Stomach smooth muscle (tissue), 2 donors: ENCODE data around the gene SPRR2G.
"Not testable (repeated sequence)": the region's sequence is repeated elsewhere in the genome, so short reads cannot be mapped to it uniquely, and the experiment has no call there.

Experiments used
- H3K27ac ChIP-seq: one replicate; pipeline ENCODE4 v1.7.0; 2013; ENCODE audit warnings: mild to moderate bottlenecking, low read length, inconsistent platforms
- H3K27me3 ChIP-seq, 2 donors: one replicate each; pipeline ENCODE4 v1.7.0; 2013; ENCODE audit warnings: low read length in 2 of 2; ENCODE audit not compliant: insufficient read depth in 2 of 2, control insufficient read depth in 1 of 2
- H3K36me3 ChIP-seq, 2 donors: one replicate each; pipeline ENCODE4 v1.7.0; 2013; ENCODE audit warnings: low read length in 2 of 2; ENCODE audit not compliant: control insufficient read depth in 2 of 2, insufficient read depth in 2 of 2
- H3K4me1 ChIP-seq: one replicate; pipeline ENCODE4 v1.7.0; 2013; ENCODE audit warnings: low read length; ENCODE audit not compliant: control insufficient read depth, insufficient read depth
- H3K4me3 ChIP-seq, 2 donors: one replicate each; pipeline ENCODE4 v1.7.0; 2013; ENCODE audit warnings: low read length in 2 of 2
- H3K9ac ChIP-seq, 2 donors: one replicate each; pipeline ENCODE4 v1.7.0; 2013; ENCODE audit warnings: low read length in 2 of 2, mild to moderate bottlenecking in 1 of 2
- H3K9me3 ChIP-seq, 2 donors: one replicate each; pipeline ENCODE4 v1.7.0; 2013; ENCODE audit warnings: low read length in 2 of 2; ENCODE audit not compliant: control insufficient read depth in 2 of 2
- donor health status: healthy.
- donor health status: Pancreatic carcinoma.

Gene SPRR2G

DNA sequence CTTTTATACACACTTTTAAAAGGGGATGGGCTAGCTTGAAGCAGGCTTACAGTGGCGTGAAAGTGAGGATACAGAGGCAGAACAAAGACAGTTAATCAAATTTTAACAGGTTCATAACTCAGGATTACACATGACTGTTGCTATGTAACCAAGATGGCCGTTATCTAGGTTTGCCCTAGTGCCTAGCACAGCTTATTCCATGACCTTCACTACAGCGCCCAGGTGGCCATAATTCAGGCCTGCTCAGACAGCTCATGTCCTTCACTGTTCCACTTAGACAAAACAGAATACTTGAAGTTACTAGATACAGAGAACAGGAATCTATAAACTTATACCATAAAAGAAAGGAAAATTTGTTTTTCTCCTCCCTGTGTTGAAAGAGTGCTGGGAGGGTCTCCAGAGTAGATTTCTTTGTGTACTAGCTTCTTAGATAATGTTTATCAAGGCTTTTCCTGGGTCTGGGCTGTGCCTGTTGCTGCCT lies 31.2 kb downstream of the SPRR2G start:
- no peak overlapping the region for H3K4me3 ChIP-seq
- no peaks in the 10 kb centered on the region for H3K27me3 ChIP-seq
- H3K4me1 ChIP-seq: no peaks in the 10 kb centered on the region
- no peaks in the 10 kb centered on the region for H3K9me3 ChIP-seq
- no peak overlapping the region for H3K9ac ChIP-seq
- H3K36me3 ChIP-seq: no peaks in the 10 kb centered on the region
- H3K27ac ChIP-seq: no peak overlapping the region

DNA sequence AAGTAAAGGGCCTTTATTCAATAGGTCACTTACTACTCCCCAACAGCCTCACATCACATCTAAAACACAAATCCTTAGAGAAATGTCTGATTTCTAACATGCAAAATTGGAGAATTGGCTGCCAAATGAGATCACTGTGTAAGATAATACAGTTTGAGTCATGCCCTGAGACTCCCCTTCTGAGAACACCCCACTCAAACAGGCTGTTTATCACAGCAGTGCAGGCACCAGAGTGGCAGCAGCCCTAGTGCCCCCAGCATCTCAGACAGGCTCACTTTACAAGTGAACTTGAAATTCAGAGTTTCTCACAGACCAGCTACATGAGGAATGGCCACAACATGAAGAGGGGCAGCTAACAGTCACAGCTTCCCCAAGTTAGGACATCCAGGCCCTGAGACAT lies 35.4 kb downstream of the SPRR2G start:
- H3K36me3 ChIP-seq, H3K9ac ChIP-seq, H3K4me1 ChIP-seq, H3K27ac ChIP-seq, H3K9me3 ChIP-seq, H3K27me3 ChIP-seq, H3K4me3 ChIP-seq: not testable (repeated sequence)

DNA sequence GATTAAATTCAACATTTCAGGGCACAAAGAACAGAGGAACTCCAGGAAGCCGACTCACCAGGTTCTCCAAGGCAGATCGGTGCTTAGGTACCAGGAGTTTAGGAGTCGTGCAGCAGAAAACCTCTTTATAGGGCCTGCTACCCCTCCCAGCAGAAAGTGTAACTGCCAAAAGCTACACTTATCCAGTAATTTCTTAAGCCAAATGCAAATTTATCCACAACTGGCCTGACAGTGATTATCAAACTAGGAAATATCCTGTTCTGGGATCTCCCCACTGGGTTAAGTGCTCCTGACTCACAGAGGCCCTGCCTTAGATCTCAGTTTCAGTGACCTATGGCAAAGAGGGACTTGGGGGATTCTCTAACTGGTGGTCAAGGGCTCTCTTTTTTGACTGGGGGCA lies 37.3 kb downstream of the SPRR2G start, which contains the start of gene SPRR2F:
Gene SPRR2F (minus strand): TSS at position 101 of the 400 bp plus-strand sequence. CDS start 783 bp downstream, outside the sequence.
- Histone ChIP-seq H3K27me3 (no peaks in the 10 kb centered on the region), H3K27ac (no peak within 1 kb of the TSS), H3K9me3 (no peaks in the 10 kb centered on the region), H3K9ac (no peak within 1 kb of the TSS), H3K4me3 (no peak within 1 kb of the TSS), H3K36me3 (no peaks in the 10 kb centered on the region), H3K4me1 (no peaks in the 10 kb centered on the region)

DNA sequence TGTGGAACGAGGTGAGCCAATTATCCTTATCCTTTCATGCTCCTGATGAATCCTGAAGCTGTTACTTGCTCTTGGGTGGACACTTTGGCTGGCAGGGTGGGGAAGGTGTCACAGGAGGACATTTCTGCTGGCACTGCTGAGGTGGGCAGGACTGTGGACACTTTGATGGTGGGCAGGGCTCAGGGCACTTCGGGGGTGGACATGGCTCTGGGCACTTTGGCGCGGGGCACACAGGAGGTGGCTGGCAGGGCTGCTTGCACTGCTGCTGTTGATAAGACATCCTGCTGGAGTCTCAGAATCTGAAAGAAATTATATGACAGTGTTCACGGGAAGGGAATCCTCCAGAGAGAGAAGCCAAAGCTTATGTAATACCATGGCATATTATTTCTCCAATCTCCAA lies 38.2 kb downstream of the SPRR2G start:
- H3K27me3 ChIP-seq, H3K9me3 ChIP-seq, H3K36me3 ChIP-seq, H3K9ac ChIP-seq, H3K4me1 ChIP-seq, H3K4me3 ChIP-seq, H3K27ac ChIP-seq: not testable (repeated sequence)

DNA sequence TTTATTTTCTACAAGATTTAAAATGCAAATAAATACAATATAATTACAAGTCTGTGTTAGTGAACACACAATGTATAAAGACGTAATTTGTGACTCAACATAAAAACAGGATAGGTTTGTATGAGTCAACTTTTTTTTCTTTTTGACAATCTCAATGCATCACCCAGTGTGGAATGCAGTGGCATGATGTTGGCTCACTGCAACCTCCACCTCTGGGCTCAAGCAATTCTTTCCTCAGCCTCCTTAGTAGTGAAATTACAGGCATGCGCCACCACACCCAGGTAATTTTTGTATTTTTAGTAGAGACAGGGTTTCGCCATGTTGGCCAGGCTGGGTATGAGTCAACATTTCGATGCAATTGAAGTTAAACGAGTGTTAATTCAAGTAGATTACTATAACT lies 50.4 kb downstream of the SPRR2G start:
- H3K9me3 ChIP-seq: no peaks in the 10 kb centered on the region
- no peak overlapping the region for H3K9ac ChIP-seq
- no peaks in the 10 kb centered on the region for H3K36me3 ChIP-seq
- H3K4me1 ChIP-seq: no peaks in the 10 kb centered on the region
- no peaks in the 10 kb centered on the region for H3K27me3 ChIP-seq
- H3K4me3 ChIP-seq: no peak overlapping the region
- no peak overlapping the region for H3K27ac ChIP-seq
